Measurements from ENCODE around the gene TAS2R39. TPM values are rescaled to one million over a fixed set of nuclear protein-coding genes. Genes with fewer than 3 reads are reported as not detected.
"Not testable (repeated sequence)": the region's sequence is repeated elsewhere in the genome, so short reads cannot be mapped to it uniquely, and the experiment has no call there.

The TAS2R39 gene
- total and polyA plus RNA-seq, 2 experiments from 2014 or later: 0.21 TPM; not detected in 1

DNA sequence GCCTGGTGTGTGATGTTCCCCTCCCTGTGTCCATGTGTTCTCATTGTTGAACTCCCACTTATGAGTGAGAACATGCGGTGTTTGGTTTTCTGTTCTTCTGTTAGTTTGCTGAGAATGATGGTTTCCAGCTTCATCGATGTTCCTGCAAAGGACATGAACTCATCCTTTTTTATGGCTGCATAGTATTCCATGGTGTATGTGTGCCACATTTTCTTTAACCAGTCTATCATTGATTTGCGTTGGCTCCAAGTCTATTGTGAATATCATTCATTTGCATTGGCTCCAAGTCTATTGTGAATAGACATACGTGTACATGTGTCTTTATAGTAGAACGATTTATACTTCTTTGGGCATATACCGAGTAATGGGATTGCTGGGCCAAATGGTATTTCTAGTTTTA, 32.5 kb upstream of the TAS2R39 start:
- H3K4me2 ChIP-seq; H3K36me3 ChIP-seq (ENCODE audit: insufficient read depth); H3K27me3 Mint-ChIP-seq (ENCODE audit: insufficient read depth, low read depth, poor library complexity); H2AFZ ChIP-seq; H3K4me1 Mint-ChIP-seq; H3K27ac ChIP-seq (ENCODE audit: low read depth); H4K20me1 ChIP-seq (replicated peaks; ENCODE audit: insufficient read depth); H3K79me2 ChIP-seq (replicated peaks; ENCODE audit: insufficient read depth); H3K36me3 Mint-ChIP-seq (ENCODE audit: low read depth); H3K4me3 Mint-ChIP-seq; DNase-seq (ENCODE audit: low spot score); H3K4me1 ChIP-seq (ENCODE audit: insufficient read depth); H3K27me3 ChIP-seq (ENCODE audit: insufficient read depth); H3F3A ChIP-seq (replicated peaks; ENCODE audit: low read depth); H3K4me3 ChIP-seq; ATAC-seq; H3K27ac Mint-ChIP-seq: not testable (repeated sequence)
- H3K9me2 ChIP-seq (ENCODE audit: insufficient read depth): peaks cover 13% of the 10 kb centered on the region; the same call in 1 of the 2 replicates
- peaks cover 15% of the 10 kb centered on the region for H3K9me3 Mint-ChIP-seq

DNA sequence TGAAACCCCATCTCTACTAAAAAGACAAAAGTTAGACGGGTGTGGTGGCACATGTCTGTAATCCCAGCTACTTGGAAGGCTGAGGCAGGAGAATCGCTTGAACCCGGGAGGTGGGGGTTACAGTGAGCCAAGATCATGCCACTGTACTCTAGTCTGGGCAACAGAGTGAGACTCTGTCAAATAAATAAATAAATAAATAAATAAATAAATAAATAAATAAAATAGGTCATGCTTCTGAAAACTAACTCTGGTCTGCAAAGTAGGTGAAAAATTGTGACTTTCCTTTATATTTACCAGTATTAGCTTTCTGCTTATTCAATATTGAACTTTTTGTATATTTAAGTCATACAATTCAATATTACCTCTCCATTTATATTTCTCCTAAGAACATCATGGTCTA, 24.6 kb upstream of the TAS2R39 start:
- not testable (repeated sequence) for H3K4me3 Mint-ChIP-seq; H3K27me3 ChIP-seq (ENCODE audit: insufficient read depth); H3K4me2 ChIP-seq; DNase-seq (ENCODE audit: low spot score); H2AFZ ChIP-seq; H3K79me2 ChIP-seq (replicated peaks; ENCODE audit: insufficient read depth); H3K4me3 ChIP-seq; ATAC-seq; H3K27ac Mint-ChIP-seq; H3K36me3 Mint-ChIP-seq (ENCODE audit: low read depth); H3K36me3 ChIP-seq (ENCODE audit: insufficient read depth); H3K4me1 Mint-ChIP-seq; H3K27ac ChIP-seq (ENCODE audit: low read depth); H4K20me1 ChIP-seq (replicated peaks; ENCODE audit: insufficient read depth); H3K27me3 Mint-ChIP-seq (ENCODE audit: insufficient read depth, low read depth, poor library complexity); H3K4me1 ChIP-seq (ENCODE audit: insufficient read depth); H3K9me2 ChIP-seq (ENCODE audit: insufficient read depth); H3F3A ChIP-seq (replicated peaks; ENCODE audit: low read depth)
- peaks cover 11% of the 10 kb centered on the region; the same call in 2 of the 3 replicates for H3K9me3 Mint-ChIP-seq

DNA sequence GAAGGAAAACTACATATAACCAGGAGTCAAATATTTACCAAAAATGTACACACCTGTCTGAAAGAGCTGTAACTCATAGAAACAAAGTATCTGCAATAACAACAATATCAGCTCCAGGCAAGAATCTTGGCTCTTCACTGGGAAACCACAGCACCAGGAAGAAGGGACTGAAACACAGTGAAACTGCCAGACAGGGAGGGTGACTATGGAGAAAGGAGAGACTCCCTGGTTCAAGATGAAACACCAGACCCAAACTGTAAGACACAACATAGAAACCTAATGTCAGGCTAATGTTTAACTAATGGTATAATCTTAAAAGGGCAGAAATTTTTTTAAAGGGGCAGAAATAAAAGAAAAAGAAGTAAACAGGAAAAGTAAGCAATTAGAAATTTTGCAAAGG, 11.5 kb upstream of the TAS2R39 start:
- H3K27me3 Mint-ChIP-seq (ENCODE audit: insufficient read depth, low read depth, poor library complexity): peaks cover 3% of the 10 kb centered on the region
- DNase-seq (ENCODE audit: low spot score) (no peak), ATAC-seq (no peak)
- peaks cover 22% of the 10 kb centered on the region for H3K9me3 Mint-ChIP-seq
- Histone ChIP-seq H3K9me2 (ENCODE audit: insufficient read depth) (no peaks in the 10 kb centered on the region), H3F3A (replicated peaks; ENCODE audit: low read depth) (no peaks in the 10 kb centered on the region), H3K27me3 (ENCODE audit: insufficient read depth) (no peaks in the 10 kb centered on the region), H3K79me2 (replicated peaks; ENCODE audit: insufficient read depth) (no peaks in the 10 kb centered on the region), H3K36me3 (ENCODE audit: insufficient read depth) (0 out of 2 replicates have a peak, but pooled peaks cover 3% of the 10 kb centered on the region), H3K4me2 (no peak overlapping the region), H2AFZ (no peak overlapping the region), H3K4me1 (ENCODE audit: insufficient read depth) (no peaks in the 10 kb centered on the region), H3K4me3 (no peak overlapping the region), H4K20me1 (replicated peaks; ENCODE audit: insufficient read depth) (no peaks in the 10 kb centered on the region), H3K27ac (ENCODE audit: low read depth) (no peak overlapping the region)
- no peaks in the 10 kb centered on the region for H3K4me1 Mint-ChIP-seq
- no peak overlapping the region for H3K4me3 Mint-ChIP-seq
- H3K27ac Mint-ChIP-seq: no peak overlapping the region
- H3K36me3 Mint-ChIP-seq (ENCODE audit: low read depth): peaks cover 6% of the 10 kb centered on the region; the same call in 2 of the 3 replicates
- TF ChIP-seq ZNF331 (CRISPR knock-in tag; IDR thresholded peaks at IDR 0.05; ENCODE audit: low read depth) (no peak), ZNF114 (CRISPR knock-in tag; IDR thresholded peaks at IDR 0.05) (no peak), JUNB (IDR thresholded peaks at IDR 0.05; ENCODE audit: unreplicated experiment) (no peak), STAT1 (IDR thresholded peaks at IDR 0.05; ENCODE audit: unreplicated experiment) (no peak), EZH2phosphoT487 (IDR thresholded peaks at IDR 0.05; ENCODE audit: unreplicated experiment) (no peak), CREB1 (CRISPR knock-in tag; IDR thresholded peaks at IDR 0.05; ENCODE audit: low read depth) (no peak)
- TF ChIP-seq, protein P1, sequence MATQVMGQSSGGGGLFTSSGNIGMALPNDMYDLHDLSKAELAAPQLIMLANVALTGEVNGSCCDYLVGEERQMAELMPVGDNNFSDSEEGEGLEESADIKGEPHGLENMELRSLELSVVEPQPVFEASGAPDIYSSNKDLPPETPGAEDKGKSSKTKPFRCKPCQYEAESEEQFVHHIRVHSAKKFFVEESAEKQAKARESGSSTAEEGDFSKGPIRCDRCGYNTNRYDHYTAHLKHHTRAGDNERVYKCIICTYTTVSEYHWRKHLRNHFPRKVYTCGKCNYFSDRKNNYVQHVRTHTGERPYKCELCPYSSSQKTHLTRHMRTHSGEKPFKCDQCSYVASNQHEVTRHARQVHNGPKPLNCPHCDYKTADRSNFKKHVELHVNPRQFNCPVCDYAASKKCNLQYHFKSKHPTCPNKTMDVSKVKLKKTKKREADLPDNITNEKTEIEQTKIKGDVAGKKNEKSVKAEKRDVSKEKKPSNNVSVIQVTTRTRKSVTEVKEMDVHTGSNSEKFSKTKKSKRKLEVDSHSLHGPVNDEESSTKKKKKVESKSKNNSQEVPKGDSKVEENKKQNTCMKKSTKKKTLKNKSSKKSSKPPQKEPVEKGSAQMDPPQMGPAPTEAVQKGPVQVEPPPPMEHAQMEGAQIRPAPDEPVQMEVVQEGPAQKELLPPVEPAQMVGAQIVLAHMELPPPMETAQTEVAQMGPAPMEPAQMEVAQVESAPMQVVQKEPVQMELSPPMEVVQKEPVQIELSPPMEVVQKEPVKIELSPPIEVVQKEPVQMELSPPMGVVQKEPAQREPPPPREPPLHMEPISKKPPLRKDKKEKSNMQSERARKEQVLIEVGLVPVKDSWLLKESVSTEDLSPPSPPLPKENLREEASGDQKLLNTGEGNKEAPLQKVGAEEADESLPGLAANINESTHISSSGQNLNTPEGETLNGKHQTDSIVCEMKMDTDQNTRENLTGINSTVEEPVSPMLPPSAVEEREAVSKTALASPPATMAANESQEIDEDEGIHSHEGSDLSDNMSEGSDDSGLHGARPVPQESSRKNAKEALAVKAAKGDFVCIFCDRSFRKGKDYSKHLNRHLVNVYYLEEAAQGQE (IDR thresholded peaks at IDR 0.05; ENCODE audit: unreplicated experiment): no peak
- TF ChIP-seq, protein P2, sequence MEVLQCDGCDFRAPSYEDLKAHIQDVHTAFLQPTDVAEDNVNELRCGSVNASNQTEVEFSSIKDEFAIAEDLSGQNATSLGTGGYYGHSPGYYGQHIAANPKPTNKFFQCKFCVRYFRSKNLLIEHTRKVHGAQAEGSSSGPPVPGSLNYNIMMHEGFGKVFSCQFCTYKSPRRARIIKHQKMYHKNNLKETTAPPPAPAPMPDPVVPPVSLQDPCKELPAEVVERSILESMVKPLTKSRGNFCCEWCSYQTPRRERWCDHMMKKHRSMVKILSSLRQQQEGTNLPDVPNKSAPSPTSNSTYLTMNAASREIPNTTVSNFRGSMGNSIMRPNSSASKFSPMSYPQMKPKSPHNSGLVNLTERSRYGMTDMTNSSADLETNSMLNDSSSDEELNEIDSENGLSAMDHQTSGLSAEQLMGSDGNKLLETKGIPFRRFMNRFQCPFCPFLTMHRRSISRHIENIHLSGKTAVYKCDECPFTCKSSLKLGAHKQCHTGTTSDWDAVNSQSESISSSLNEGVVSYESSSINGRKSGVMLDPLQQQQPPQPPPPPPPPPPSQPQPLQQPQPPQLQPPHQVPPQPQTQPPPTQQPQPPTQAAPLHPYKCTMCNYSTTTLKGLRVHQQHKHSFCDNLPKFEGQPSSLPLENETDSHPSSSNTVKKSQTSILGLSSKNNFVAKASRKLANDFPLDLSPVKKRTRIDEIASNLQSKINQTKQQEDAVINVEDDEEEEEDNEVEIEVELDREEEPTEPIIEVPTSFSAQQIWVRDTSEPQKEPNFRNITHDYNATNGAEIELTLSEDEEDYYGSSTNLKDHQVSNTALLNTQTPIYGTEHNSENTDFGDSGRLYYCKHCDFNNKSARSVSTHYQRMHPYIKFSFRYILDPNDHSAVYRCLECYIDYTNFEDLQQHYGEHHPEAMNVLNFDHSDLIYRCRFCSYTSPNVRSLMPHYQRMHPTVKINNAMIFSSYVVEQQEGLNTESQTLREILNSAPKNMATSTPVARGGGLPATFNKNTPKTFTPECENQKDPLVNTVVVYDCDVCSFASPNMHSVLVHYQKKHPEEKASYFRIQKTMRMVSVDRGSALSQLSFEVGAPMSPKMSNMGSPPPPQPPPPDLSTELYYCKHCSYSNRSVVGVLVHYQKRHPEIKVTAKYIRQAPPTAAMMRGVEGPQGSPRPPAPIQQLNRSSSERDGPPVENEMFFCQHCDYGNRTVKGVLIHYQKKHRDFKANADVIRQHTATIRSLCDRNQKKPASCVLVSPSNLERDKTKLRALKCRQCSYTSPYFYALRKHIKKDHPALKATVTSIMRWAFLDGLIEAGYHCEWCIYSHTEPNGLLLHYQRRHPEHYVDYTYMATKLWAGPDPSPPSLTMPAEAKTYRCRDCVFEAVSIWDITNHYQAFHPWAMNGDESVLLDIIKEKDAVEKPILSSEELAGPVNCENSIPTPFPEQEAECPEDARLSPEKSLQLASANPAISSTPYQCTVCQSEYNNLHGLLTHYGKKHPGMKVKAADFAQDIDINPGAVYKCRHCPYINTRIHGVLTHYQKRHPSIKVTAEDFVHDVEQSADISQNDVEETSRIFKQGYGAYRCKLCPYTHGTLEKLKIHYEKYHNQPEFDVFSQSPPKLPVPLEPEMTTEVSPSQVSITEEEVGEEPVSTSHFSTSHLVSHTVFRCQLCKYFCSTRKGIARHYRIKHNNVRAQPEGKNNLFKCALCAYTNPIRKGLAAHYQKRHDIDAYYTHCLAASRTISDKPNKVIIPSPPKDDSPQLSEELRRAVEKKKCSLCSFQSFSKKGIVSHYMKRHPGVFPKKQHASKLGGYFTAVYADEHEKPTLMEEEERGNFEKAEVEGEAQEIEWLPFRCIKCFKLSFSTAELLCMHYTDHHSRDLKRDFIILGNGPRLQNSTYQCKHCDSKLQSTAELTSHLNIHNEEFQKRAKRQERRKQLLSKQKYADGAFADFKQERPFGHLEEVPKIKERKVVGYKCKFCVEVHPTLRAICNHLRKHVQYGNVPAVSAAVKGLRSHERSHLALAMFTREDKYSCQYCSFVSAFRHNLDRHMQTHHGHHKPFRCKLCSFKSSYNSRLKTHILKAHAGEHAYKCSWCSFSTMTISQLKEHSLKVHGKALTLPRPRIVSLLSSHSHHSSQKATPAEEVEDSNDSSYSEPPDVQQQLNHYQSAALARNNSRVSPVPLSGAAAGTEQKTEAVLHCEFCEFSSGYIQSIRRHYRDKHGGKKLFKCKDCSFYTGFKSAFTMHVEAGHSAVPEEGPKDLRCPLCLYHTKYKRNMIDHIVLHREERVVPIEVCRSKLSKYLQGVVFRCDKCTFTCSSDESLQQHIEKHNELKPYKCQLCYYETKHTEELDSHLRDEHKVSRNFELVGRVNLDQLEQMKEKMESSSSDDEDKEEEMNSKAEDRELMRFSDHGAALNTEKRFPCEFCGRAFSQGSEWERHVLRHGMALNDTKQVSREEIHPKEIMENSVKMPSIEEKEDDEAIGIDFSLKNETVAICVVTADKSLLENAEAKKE (CRISPR knock-in tag; IDR thresholded peaks at IDR 0.05): no peak

Measured in GM23338 (cell line).